ENCODE results near the gene EFCAB12.

EFCAB12 gene

GRCh38 chr3:129470861-129471260 lies 42.4 kb upstream of the EFCAB12 start:
- TF ChIP-seq CTCF (IDR thresholded peaks at IDR 0.05; ENCODE audit: low read depth, low read length), result no peak
- no peak for DNase-seq (ENCODE audit: low read depth, low spot score)
- no peak overlapping the region for H3K4me3 ChIP-seq (ENCODE audit: low read depth, low read length)
- in situ Hi-C loops (cut with HindIII; ENCODE audit: low sequenced_read_pairs), result no loop called here

- TF ChIP-seq CTCF (IDR thresholded peaks at IDR 0.05; ENCODE audit: low read depth, low read length), result no peak
- in situ Hi-C loops (cut with HindIII; ENCODE audit: low sequenced_read_pairs), result no loop called here
- no peak overlapping the region for H3K4me3 ChIP-seq (ENCODE audit: low read depth, low read length)
- DNase-seq (ENCODE audit: low read depth, low spot score), result no peak
Measured at GRCh38 chr3:129469026-129469425, 40.6 kb upstream of the EFCAB12 start.

- H3K4me3 ChIP-seq (ENCODE audit: low read depth, low read length), result no peak overlapping the region
- TF ChIP-seq CTCF (IDR thresholded peaks at IDR 0.05; ENCODE audit: low read depth, low read length), result no peak
- DNase-seq (ENCODE audit: low read depth, low spot score), result no peak
- in situ Hi-C loops (cut with HindIII; ENCODE audit: low sequenced_read_pairs), result no loop called here
Measured at GRCh38 chr3:129467932-129468331, 39.5 kb upstream of the EFCAB12 start.

- in situ Hi-C loops (cut with HindIII; ENCODE audit: low sequenced_read_pairs), result no loop called here
Measured at GRCh38 chr3:129463716-129464115, 35.3 kb upstream of the EFCAB12 start.

GRCh38 chr3:129463094-129463493 lies 34.7 kb upstream of the EFCAB12 start:
- H3K4me3 ChIP-seq (ENCODE audit: low read depth, low read length), result no peak overlapping the region
- no peak for TF ChIP-seq CTCF (IDR thresholded peaks at IDR 0.05; ENCODE audit: low read depth, low read length)
- DNase-seq (ENCODE audit: low read depth, low spot score), result no peak
- in situ Hi-C loops (cut with HindIII; ENCODE audit: low sequenced_read_pairs), result no loop called here

More at GRCh38 chr3:129463716-129464115, 35.3 kb upstream of the EFCAB12 start:
- H3K4me3 ChIP-seq (ENCODE audit: low read depth, low read length), result no peak overlapping the region
- no peak for TF ChIP-seq CTCF (IDR thresholded peaks at IDR 0.05; ENCODE audit: low read depth, low read length)
- DNase-seq (ENCODE audit: low read depth, low spot score), result no peak

- no peak overlapping the region for H3K4me3 ChIP-seq (ENCODE audit: low read depth, low read length)
- DNase-seq (ENCODE audit: low read depth, low spot score), result no peak
- TF ChIP-seq CTCF (IDR thresholded peaks at IDR 0.05; ENCODE audit: low read depth, low read length), result no peak
- in situ Hi-C loops (cut with HindIII; ENCODE audit: low sequenced_read_pairs), result no loop called here
Measured at GRCh38 chr3:129462361-129462968, 34.0 kb upstream of the EFCAB12 start.
